OCI-LY3 (cell line): ENCODE data around the gene CXCL10.

Experiments used
- CTCF ChIP-seq: fragments of 200-600, 300-600 bp; sonication (generic); IDR thresholded peaks from 2 replicates; pipeline ENCODE4 v1.5.1; 2014; ENCODE audit warnings: antibody characterized with exemption, low read length, low read depth
- EZH2phosphoT487 ChIP-seq: fragments of 200-600 bp; shearing (Covaris generic); IDR thresholded peaks from 2 replicates; pipeline ENCODE4 v1.6.1; 2018; ENCODE audit warnings: antibody characterized with exemption, mixed run types, low read depth

GRCh38 chr4:76017056-76017686 lies 6.1 kb downstream of the CXCL10 start:
- TF ChIP-seq CTCF (no peak), EZH2phosphoT487 (no peak)
